ENCODE results near the gene LOC128125822.

LOC128125822 gene

DNA sequence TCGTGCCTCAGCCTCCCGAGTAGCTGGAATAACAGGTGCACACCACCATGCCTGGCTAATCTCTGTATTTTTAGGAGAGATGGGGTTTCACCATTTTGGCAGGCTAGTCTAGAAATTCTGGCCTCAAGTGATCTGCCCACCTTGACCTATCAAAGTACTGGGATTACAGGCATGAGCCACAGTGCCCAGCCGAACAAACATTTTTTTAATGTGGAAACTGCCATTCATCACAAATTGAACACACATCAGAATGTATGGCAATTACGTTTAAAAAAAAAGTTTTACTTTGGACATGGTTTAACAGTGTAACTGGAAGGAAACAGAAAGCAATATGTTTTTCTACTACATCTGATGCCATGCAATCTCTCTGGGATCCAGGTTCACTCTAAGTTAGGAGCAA is 38.3 kb upstream of the LOC128125822 start:
- H3K9me3 ChIP-seq: no peaks in the 10 kb centered on the region
- H3K27ac ChIP-seq: no peak overlapping the region
- WGBS, 2 donors: 91 to 94% methylated on average over 4 of the region's 4 CpGs
- intact Hi-C loops (cut with DNase I): no loop called here
- no peak overlapping the region for H3K4me3 ChIP-seq (replicated peaks in 1 of 3)
- DNase-seq: no peak
- H3K36me3 ChIP-seq: no peaks in the 10 kb centered on the region
- TF ChIP-seq, protein P1, sequence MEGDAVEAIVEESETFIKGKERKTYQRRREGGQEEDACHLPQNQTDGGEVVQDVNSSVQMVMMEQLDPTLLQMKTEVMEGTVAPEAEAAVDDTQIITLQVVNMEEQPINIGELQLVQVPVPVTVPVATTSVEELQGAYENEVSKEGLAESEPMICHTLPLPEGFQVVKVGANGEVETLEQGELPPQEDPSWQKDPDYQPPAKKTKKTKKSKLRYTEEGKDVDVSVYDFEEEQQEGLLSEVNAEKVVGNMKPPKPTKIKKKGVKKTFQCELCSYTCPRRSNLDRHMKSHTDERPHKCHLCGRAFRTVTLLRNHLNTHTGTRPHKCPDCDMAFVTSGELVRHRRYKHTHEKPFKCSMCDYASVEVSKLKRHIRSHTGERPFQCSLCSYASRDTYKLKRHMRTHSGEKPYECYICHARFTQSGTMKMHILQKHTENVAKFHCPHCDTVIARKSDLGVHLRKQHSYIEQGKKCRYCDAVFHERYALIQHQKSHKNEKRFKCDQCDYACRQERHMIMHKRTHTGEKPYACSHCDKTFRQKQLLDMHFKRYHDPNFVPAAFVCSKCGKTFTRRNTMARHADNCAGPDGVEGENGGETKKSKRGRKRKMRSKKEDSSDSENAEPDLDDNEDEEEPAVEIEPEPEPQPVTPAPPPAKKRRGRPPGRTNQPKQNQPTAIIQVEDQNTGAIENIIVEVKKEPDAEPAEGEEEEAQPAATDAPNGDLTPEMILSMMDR (IDR thresholded peaks at IDR 0.05): no peak
- no peak for TF ChIP-seq POLR2A (IDR thresholded peaks at IDR 0.05)
- peaks cover 5 to 9% of the 10 kb centered on the region in 2 donors for H3K4me1 ChIP-seq
- no peaks in the 10 kb centered on the region for H3K27me3 ChIP-seq

DNA sequence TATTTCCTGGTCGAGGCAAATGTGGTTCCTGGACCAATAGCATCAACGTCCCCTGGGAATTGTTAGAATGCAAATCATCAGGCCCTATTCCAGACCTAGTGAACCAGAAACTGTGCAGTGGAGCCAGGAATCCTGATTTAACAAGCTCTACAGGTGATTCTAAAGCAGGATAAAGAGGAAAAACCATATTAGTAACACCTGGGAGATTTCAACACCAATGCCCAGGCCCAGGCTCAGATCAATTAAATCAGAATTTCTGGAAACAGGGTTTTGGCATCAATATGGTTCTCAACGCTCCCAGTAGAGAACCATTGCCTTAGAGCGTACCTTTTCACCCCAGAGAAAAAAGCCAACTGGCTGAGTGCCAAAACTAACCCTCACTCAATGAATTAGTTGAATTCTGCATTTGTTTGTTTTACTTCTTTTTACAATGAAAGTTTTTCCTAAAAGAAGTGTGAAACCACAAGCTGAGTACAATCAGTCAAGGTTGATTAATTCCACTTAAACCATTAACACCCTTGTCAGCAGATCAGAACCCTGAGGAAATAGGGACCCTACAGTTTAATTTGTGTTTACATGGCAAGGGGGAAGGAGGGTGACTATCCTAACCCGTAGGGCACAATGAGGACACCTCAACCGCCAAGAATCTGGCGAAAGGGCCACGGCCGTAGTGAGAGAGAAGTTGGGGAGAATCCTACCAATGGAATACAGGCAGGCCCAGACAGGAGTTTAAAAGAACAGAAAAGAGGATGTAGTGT is 34.9 kb upstream of the LOC128125822 start:
- WGBS, 2 donors: 45 to 47% methylated on average over 9 of the region's 9 CpGs
- Histone ChIP-seq H3K9me3 (no peaks in the 10 kb centered on the region), H3K4me3 (replicated peaks in 1 of 3) (no peak overlapping the region), H3K4me1 (peaks cover 5% of the 10 kb centered on the region in 2 donors), H3K27me3 (no peaks in the 10 kb centered on the region), H3K27ac (no peak overlapping the region), H3K36me3 (no peaks in the 10 kb centered on the region)
- no peak for TF ChIP-seq POLR2A (IDR thresholded peaks at IDR 0.05)
- TF ChIP-seq, protein P1 (IDR thresholded peaks at IDR 0.05): no peak
- intact Hi-C loops (cut with DNase I): no loop called here
- DNase-seq: peak; percentile 23 to 30

DNA sequence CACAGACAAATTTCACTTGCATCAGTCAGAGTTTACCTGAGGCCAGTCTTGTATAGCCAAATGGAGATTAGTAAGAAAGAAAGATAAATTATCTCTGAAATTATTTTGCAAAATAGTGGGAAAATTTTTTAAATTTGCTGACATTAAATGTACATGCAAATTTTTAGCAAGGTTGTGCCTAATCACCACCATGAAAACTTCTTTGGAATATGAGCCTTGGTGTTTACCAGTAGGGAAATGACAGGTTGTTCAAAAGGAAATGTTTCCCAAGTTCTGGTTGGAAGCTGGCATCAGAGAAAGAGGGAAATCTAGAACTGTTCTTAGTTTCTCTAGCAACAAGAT is 34.4 kb upstream of the LOC128125822 start:
- TF ChIP-seq, protein P1 (IDR thresholded peaks at IDR 0.05): no peak
- no peak for TF ChIP-seq POLR2A (IDR thresholded peaks at IDR 0.05)
- Histone ChIP-seq H3K9me3 (no peaks in the 10 kb centered on the region), H3K27me3 (no peaks in the 10 kb centered on the region), H3K36me3 (no peaks in the 10 kb centered on the region), H3K4me3 (replicated peaks in 1 of 3) (no peak overlapping the region), H3K4me1 (peaks cover 5% of the 10 kb centered on the region in 2 donors), H3K27ac (no peak overlapping the region)
- intact Hi-C loops (cut with DNase I): no loop called here
- DNase-seq: no peak

DNA sequence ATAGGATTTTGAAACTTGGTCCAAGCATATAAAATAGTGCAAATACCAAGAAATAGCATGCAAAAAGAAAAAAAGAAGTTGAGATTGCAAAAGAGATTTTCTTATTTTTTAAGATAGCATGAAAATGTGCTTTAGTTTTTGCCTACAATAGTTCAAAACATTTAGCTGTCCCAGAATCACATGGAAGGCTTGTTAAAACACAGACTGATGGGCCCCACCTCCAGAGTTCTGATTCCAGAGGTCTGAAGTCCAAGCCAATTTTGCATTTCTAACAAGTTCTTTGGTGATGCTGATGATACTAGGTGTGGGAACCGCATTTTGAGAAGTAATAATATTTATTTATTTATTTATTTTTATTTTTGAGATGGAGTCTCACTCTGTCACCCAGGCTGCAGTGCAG is 33.7 kb upstream of the LOC128125822 start:
- Histone ChIP-seq H3K4me3 (replicated peaks in 1 of 3) (no peak overlapping the region), H3K27me3 (no peaks in the 10 kb centered on the region), H3K4me1 (peaks cover 5% of the 10 kb centered on the region in 2 donors), H3K36me3 (no peaks in the 10 kb centered on the region), H3K27ac (no peak overlapping the region), H3K9me3 (no peaks in the 10 kb centered on the region)
- DNase-seq: no peak
- intact Hi-C loops (cut with DNase I): no loop called here
- TF ChIP-seq POLR2A (IDR thresholded peaks at IDR 0.05): no peak
- TF ChIP-seq, protein P1 (IDR thresholded peaks at IDR 0.05): no peak
- WGBS, 2 donors: 86 to 88% methylated on average over 1 of the region's 1 CpG

DNA sequence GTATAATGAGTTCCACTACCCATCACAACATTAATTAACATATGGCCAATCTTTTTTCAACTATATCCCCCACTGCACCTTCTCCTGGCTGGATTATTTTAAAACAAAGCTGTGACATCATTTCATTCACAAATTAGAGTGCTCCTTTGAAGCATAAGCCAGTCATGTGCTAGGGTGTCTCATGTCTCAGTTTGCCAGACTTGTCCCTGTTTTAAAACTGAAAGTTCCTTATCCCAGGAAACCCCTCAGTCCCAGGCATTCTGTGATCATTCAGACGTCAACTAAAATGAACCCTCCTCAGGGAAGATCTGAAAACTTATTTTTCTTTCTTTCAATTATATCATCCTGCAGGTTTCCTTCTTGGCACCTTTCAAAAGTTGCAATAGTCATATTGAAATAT is 29.3 kb upstream of the LOC128125822 start:
- no peak overlapping the region for H3K27ac ChIP-seq
- no peaks in the 10 kb centered on the region for H3K9me3 ChIP-seq
- no peaks in the 10 kb centered on the region for H3K4me1 ChIP-seq
- intact Hi-C loops (cut with DNase I): no loop called here
- no peaks in the 10 kb centered on the region for H3K27me3 ChIP-seq
- 79 to 86% methylated on average over 1 of the region's 1 CpG for WGBS, 2 donors
- TF ChIP-seq, protein P1 (IDR thresholded peaks at IDR 0.05): no peak
- no peak for TF ChIP-seq POLR2A (IDR thresholded peaks at IDR 0.05)
- no peaks in the 10 kb centered on the region for H3K36me3 ChIP-seq
- H3K4me3 ChIP-seq (replicated peaks in 1 of 3): no peak overlapping the region
- DNase-seq: no peak

All from thyroid gland (tissue), 4 donors.